Testis (tissue), 3 donors: ENCODE data around the gene BAHCC1. TPM values are rescaled to one million over a fixed set of nuclear protein-coding genes. Genes with fewer than 3 reads are reported as not detected.
"Not testable (repeated sequence)": the region's sequence is repeated elsewhere in the genome, so short reads cannot be mapped to it uniquely, and the experiment has no call there.

Experiments
- DNase-seq: peaks from one replicate; pipeline ENCODE4 v3.0.0-alpha.2; 2019
- H3K27ac ChIP-seq, 2 donors: fragments of 200-600 bp; sonication (generic); one replicate each; pipeline ENCODE4 v1.5.1; 2019
- H3K27me3 ChIP-seq: fragments of 200-600 bp; sonication (generic); one replicate; pipeline ENCODE4 v1.5.1; 2019
- H3K36me3 ChIP-seq: fragments of 200-600 bp; sonication (generic); one replicate; pipeline ENCODE4 v1.5.1; 2017; ENCODE audit warnings: low read depth; ENCODE audit errors: missing control alignments
- H3K4me1 ChIP-seq: fragments of 200-600 bp; sonication (generic); one replicate; pipeline ENCODE4 v1.5.1; 2019
- H3K4me3 ChIP-seq, 2 donors: fragments of 200-600 bp; sonication (generic); one replicate each; pipeline ENCODE4 v1.5.1; 2017 to 2019
- H3K9me3 ChIP-seq: fragments of 200-600 bp; sonication (generic); one replicate; pipeline ENCODE4 v1.5.1; 2017
- CTCF ChIP-seq, 3 experiments: fragments of 450-650 bp in 2 of 3; fragments of 200-600 bp in 1 of 3; sonication (generic) in 1 of 3; IDR thresholded peaks; one replicate each; pipeline ENCODE4 v1.5.1; 2016 to 2019; ENCODE audit warnings: antibody characterized with exemption in 3 of 3, mild to moderate bottlenecking in 2 of 3, moderate library complexity in 1 of 3
- POLR2A ChIP-seq: fragments of 450-650 bp; IDR thresholded peaks from one replicate; pipeline ENCODE4 v1.6.1; 2017; ENCODE audit warnings: antibody characterized with exemption, mild to moderate bottlenecking, moderate library complexity
- WGBS, 2 donors: methylation state at CpG; one replicate each; pipeline ENCODE4 v1.1.5; 2018; 5-methylcytosine and 5-hydroxymethylcytosine counted together
- intact Hi-C: fragments of 100-400 bp; cut with DNase I; formaldehyde crosslinking; loops from one replicate; pipeline ENCODE4 v1.15.1; 2023; ENCODE audit warnings: low total_unique reads
- polyA plus RNA-seq: library from polyadenylated mRNA; stranded (reverse); fragments of 350-450 nt; fragmentation: Illumina TruSeq; extraction: RNeasy Lipid Tissue Mini Kit (QIAGEN cat#74804); gene quantifications from one replicate; pipeline ENCODE4 v1.2.3, GENCODE V29; 2014; ENCODE audit warnings: low read depth, low replicate concordance; ENCODE audit not compliant: insufficient read depth
- total RNA-seq, 2 donors: library from RNA; depleted of rRNA; stranded (reverse); fragments of >200 nt; gene quantifications; one replicate each; pipeline ENCODE4 v1.2.3, GENCODE V29; 2016

The BAHCC1 gene
- total and polyA plus RNA-seq, 3 donors from 2014 or later, result 11.3 to 30.2 (median 29.2) TPM

- Histone ChIP-seq H3K27me3 (no peaks in the 10 kb centered on the region), H3K36me3 (no peaks in the 10 kb centered on the region), H3K4me1 (peaks cover 59% of the 10 kb centered on the region), H3K9me3 (no peaks in the 10 kb centered on the region), H3K27ac (no peak overlapping the region), H3K4me3 (no peak overlapping the region)
- TF ChIP-seq POLR2A (no peak), CTCF (IDR thresholded peaks at IDR 0.05) (no peak)
- DNase-seq, result no peak
- WGBS, 2 donors, result 56 to 77% methylated on average over 4 to 16 of the region's 16 CpGs
- intact Hi-C loops, result no loop called here
These were observed 28.4 kb downstream of the BAHCC1 start for GRCh38 chr17:81423698-81424071.

- Histone ChIP-seq H3K27me3 (no peaks in the 10 kb centered on the region), H3K4me1 (peaks cover 61% of the 10 kb centered on the region), H3K9me3 (no peaks in the 10 kb centered on the region), H3K4me3 (no peak overlapping the region), H3K36me3 (no peaks in the 10 kb centered on the region), H3K27ac (no peak overlapping the region)
- no peak for TF ChIP-seq POLR2A
- TF ChIP-seq CTCF (IDR thresholded peaks at IDR 0.05), result no peak
- DNase-seq, result no peak
- 90% methylated on average over 5 of the region's 5 CpGs for WGBS, 2 donors
- intact Hi-C loops, result no loop called here
These were observed 29.1 kb downstream of the BAHCC1 start for GRCh38 chr17:81424151-81425017.

- H3K4me1 ChIP-seq, result peaks cover 62% of the 10 kb centered on the region
- H3K27me3 ChIP-seq, H3K9me3 ChIP-seq, intact Hi-C loops, H3K27ac ChIP-seq, DNase-seq, H3K36me3 ChIP-seq, H3K4me3 ChIP-seq: not testable (repeated sequence)
These were observed 29.8 kb downstream of the BAHCC1 start for GRCh38 chr17:81425041-81425440.

GRCh38 chr17:81425716-81426392 is 30.6 kb downstream of the BAHCC1 start:
- intact Hi-C loops, DNase-seq, H3K9me3 ChIP-seq, H3K4me3 ChIP-seq, H3K27ac ChIP-seq, H3K36me3 ChIP-seq, H3K27me3 ChIP-seq: not testable (repeated sequence)
- H3K4me1 ChIP-seq, result peaks cover 58% of the 10 kb centered on the region
- WGBS, 2 donors, result 90 to 94% methylated on average over 4 of the region's 4 CpGs

- intact Hi-C loops, result no loop called here
- TF ChIP-seq CTCF (IDR thresholded peaks at IDR 0.05), result no peak
- TF ChIP-seq POLR2A, result no peak
- Histone ChIP-seq H3K27ac (no peak overlapping the region), H3K27me3 (no peaks in the 10 kb centered on the region), H3K9me3 (no peaks in the 10 kb centered on the region), H3K4me3 (no peak overlapping the region), H3K4me1 (peaks cover 51% of the 10 kb centered on the region), H3K36me3 (no peaks in the 10 kb centered on the region)
- DNase-seq, result no peak
- WGBS, 2 donors, result 79 to 89% methylated on average over 11 to 22 of the region's 22 CpGs
These were observed 31.3 kb downstream of the BAHCC1 start for GRCh38 chr17:81426393-81427172.
